ENCODE results near the gene NMT1. TPM values are rescaled to one million over a fixed set of nuclear protein-coding genes. Genes with fewer than 3 reads are reported as not detected.
A peak's percentile ranks its signal among the peaks of the same experiment; 100 is the strongest.
"Not testable (repeated sequence)": the region's sequence is repeated elsewhere in the genome, so short reads cannot be mapped to it uniquely, and the experiment has no call there.

The NMT1 gene
- total RNA-seq, 5 donors from 2014 or later (not counting 1 experiment from before 2014, with no cell fraction given) = 79.5 to 139 (median 125) TPM

DNA sequence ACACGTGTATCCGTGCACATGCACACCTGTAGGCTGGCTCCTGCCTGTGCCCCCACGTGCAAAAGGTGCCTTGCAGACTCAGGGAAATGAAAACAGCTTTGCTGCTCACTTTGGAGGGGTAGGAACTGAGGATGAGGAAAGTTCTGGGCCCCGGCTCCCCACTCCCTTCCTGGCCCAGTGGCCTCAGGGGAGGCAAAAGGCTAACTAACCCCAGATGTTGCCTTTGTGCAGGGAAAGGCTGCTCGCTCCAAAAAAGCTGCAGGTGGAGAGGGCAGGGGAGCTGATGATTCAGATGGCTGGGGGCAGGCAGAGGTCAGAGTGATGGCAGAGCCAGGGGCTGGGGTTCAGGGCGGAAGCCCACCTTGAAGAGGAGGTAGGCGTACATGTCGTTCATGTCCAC, 58.8 kb downstream of the NMT1 start:
- ChIA-PET CTCF (interaction anchor here in 1 of 2 donors (1.8 kb wide), 1 partner anchor 15 kb away, joined by 7 read pairs; the partner anchor contains the start of gene ACBD4), POLR2A (no interaction called here)
- Mint-ChIP-seq H3K27ac (no peak overlapping the region), H3K9me3 (no peaks in the 10 kb centered on the region), H3K36me3 (no peaks in the 10 kb centered on the region), H3K4me1 (peaks cover 0 to 3% (median 0%) of the 10 kb centered on the region in 3 donors), H3K4me3 (no peak overlapping the region), H3K27me3 (peaks cover 0 to 4% of the 10 kb centered on the region in 2 donors)
- H3K27me3 ChIP-seq (replicated peaks in 1 of 2; ENCODE audit: control insufficient read depth in 2 of 2, extremely low read depth in 1 of 2, insufficient read depth in 2 of 2, low read length in 1 of 2) = peaks cover 0 to 15% of the 10 kb centered on the region in 2 experiments
- no peaks in the 10 kb centered on the region for H3K36me3 ChIP-seq (ENCODE audit: control insufficient read depth in 2 of 2, extremely low read depth in 1 of 2, insufficient read depth in 1 of 2, low read length in 1 of 2)
- H3K27ac ChIP-seq (ENCODE audit: low read length) = no peak overlapping the region
- DNase-seq (no peak), ATAC-seq (replicated peaks in 1 of 4) (no peak)
- H3K4me3 ChIP-seq (ENCODE audit: control insufficient read depth in 1 of 2, extremely low read depth in 1 of 2, low read length in 1 of 2) = no peak overlapping the region
- peaks cover 0 to 8% of the 10 kb centered on the region in 2 experiments for H3K4me1 ChIP-seq (ENCODE audit: control insufficient read depth in 1 of 2, extremely low read depth in 1 of 2, insufficient read depth in 2 of 2, low read length in 2 of 2)
- no peaks in the 10 kb centered on the region for H3K9me3 ChIP-seq
- WGBS (ENCODE audit: insufficient coverage) = 76% methylated on average over 6 of the region's 8 CpGs

GRCh38 chr17:45120558-45120957, 59.4 kb downstream of the NMT1 start:
- H3K27me3 Mint-ChIP-seq = peaks cover 0 to 4% of the 10 kb centered on the region in 2 donors
- peaks cover 0 to 3% (median 0%) of the 10 kb centered on the region in 3 donors for H3K4me1 Mint-ChIP-seq
- Histone ChIP-seq H3K27me3 (replicated peaks in 1 of 2; ENCODE audit: control insufficient read depth in 2 of 2, extremely low read depth in 1 of 2, insufficient read depth in 2 of 2, low read length in 1 of 2) (peaks cover 0 to 15% of the 10 kb centered on the region in 2 experiments), H3K36me3 (ENCODE audit: control insufficient read depth in 2 of 2, extremely low read depth in 1 of 2, insufficient read depth in 1 of 2, low read length in 1 of 2) (no peaks in the 10 kb centered on the region), H3K4me3 (ENCODE audit: control insufficient read depth in 1 of 2, extremely low read depth in 1 of 2, low read length in 1 of 2) (no peak overlapping the region), H3K27ac (ENCODE audit: low read length) (no peak overlapping the region), H3K9me3 (no peaks in the 10 kb centered on the region), H3K4me1 (ENCODE audit: control insufficient read depth in 1 of 2, extremely low read depth in 1 of 2, insufficient read depth in 2 of 2, low read length in 2 of 2) (peaks cover 0 to 8% of the 10 kb centered on the region in 2 experiments)
- WGBS (ENCODE audit: insufficient coverage) = 68% methylated on average over 20 of the region's 22 CpGs
- H3K36me3 Mint-ChIP-seq = no peaks in the 10 kb centered on the region
- DNase-seq (no peak), ATAC-seq (replicated peaks in 1 of 4) (no peak)
- ChIA-PET CTCF (no interaction called here), POLR2A (no interaction called here)
- H3K27ac Mint-ChIP-seq = no peak overlapping the region
- H3K4me3 Mint-ChIP-seq = no peak overlapping the region
- no peaks in the 10 kb centered on the region for H3K9me3 Mint-ChIP-seq

DNA sequence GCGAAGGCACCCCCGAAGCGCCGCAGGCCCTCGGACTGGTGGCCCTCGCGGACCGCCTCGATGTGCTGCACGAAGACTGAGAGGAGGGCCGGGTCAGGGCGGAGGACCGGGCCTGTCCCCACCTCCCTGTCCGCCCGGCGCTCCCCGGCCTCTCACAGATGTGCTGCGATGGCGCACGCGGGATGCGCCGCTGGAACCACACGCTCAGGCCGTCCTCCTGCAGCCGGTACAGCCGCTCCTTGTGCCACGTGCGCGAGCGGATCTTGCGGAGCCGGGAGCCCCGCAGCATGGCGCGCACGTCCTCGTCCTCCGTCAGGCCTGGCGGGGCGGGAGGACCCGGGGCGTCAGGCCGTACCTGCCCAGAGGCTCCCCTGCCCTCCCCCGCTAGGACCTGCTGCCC, 59.9 kb downstream of the NMT1 start:
- no peak overlapping the region for H3K27ac ChIP-seq (ENCODE audit: low read length)
- CTCF ChIA-PET = no interaction called here
- POLR2A ChIA-PET = no interaction called here
- H3K4me3 ChIP-seq (ENCODE audit: control insufficient read depth in 1 of 2, extremely low read depth in 1 of 2, low read length in 1 of 2) = no peak overlapping the region
- H3K36me3 Mint-ChIP-seq = no peaks in the 10 kb centered on the region
- peaks cover 0 to 15% of the 10 kb centered on the region in 2 experiments for H3K27me3 ChIP-seq (replicated peaks in 1 of 2; ENCODE audit: control insufficient read depth in 2 of 2, extremely low read depth in 1 of 2, insufficient read depth in 2 of 2, low read length in 1 of 2)
- H3K9me3 Mint-ChIP-seq = no peaks in the 10 kb centered on the region
- DNase-seq (no peak), ATAC-seq (replicated peaks in 1 of 4) (no peak)
- H3K27me3 Mint-ChIP-seq = peaks cover 0 to 4% of the 10 kb centered on the region in 2 donors
- peaks cover 0 to 8% of the 10 kb centered on the region in 2 experiments for H3K4me1 ChIP-seq (ENCODE audit: control insufficient read depth in 1 of 2, extremely low read depth in 1 of 2, insufficient read depth in 2 of 2, low read length in 2 of 2)
- no peak overlapping the region for H3K4me3 Mint-ChIP-seq
- peaks cover 0 to 3% (median 0%) of the 10 kb centered on the region in 3 donors for H3K4me1 Mint-ChIP-seq
- no peak overlapping the region for H3K27ac Mint-ChIP-seq
- H3K36me3 ChIP-seq (ENCODE audit: control insufficient read depth in 2 of 2, extremely low read depth in 1 of 2, insufficient read depth in 1 of 2, low read length in 1 of 2) = no peaks in the 10 kb centered on the region
- 31% methylated on average over 45 of the region's 45 CpGs for WGBS (ENCODE audit: insufficient coverage)
- H3K9me3 ChIP-seq = no peaks in the 10 kb centered on the region

- ChIA-PET POLR2A (no interaction called here), CTCF (no interaction called here)
- Histone ChIP-seq H3K27me3 (replicated peaks in 1 of 2; ENCODE audit: control insufficient read depth in 2 of 2, extremely low read depth in 1 of 2, insufficient read depth in 2 of 2, low read length in 1 of 2) (peaks cover 0 to 10% of the 10 kb centered on the region in 2 experiments), H3K4me1 (ENCODE audit: control insufficient read depth in 1 of 2, extremely low read depth in 1 of 2, insufficient read depth in 2 of 2, low read length in 2 of 2) (peaks cover 0 to 8% of the 10 kb centered on the region in 2 experiments), H3K27ac (ENCODE audit: low read length) (no peak overlapping the region), H3K9me3 (no peaks in the 10 kb centered on the region), H3K36me3 (ENCODE audit: control insufficient read depth in 2 of 2, extremely low read depth in 1 of 2, insufficient read depth in 1 of 2, low read length in 1 of 2) (no peaks in the 10 kb centered on the region), H3K4me3 (ENCODE audit: control insufficient read depth in 1 of 2, extremely low read depth in 1 of 2, low read length in 1 of 2) (no peak overlapping the region)
- 80% methylated on average over 1 of the region's 6 CpGs for WGBS (ENCODE audit: insufficient coverage)
- ATAC-seq (replicated peaks in 1 of 4) = no peak
- Mint-ChIP-seq H3K4me3 (no peak overlapping the region), H3K27me3 (peaks cover 0 to 4% of the 10 kb centered on the region in 2 donors), H3K9me3 (no peaks in the 10 kb centered on the region), H3K27ac (no peak overlapping the region), H3K36me3 (no peaks in the 10 kb centered on the region), H3K4me1 (peaks cover 0 to 3% (median 0%) of the 10 kb centered on the region in 3 donors)
- DNase-seq = no peak
Measured at GRCh38 chr17:45123076-45123770, 62.1 kb downstream of the NMT1 start.

- peaks cover 0 to 8% of the 10 kb centered on the region in 2 experiments for H3K4me1 ChIP-seq (ENCODE audit: control insufficient read depth in 1 of 2, extremely low read depth in 1 of 2, insufficient read depth in 2 of 2, low read length in 2 of 2)
- no peaks in the 10 kb centered on the region for H3K9me3 ChIP-seq
- H3K4me3 ChIP-seq (ENCODE audit: control insufficient read depth in 1 of 2, extremely low read depth in 1 of 2, low read length in 1 of 2) = no peak overlapping the region
- H3K27ac ChIP-seq (ENCODE audit: low read length) = no peak overlapping the region
- 79% methylated on average over 7 of the region's 15 CpGs for WGBS (ENCODE audit: insufficient coverage)
- no peak overlapping the region for H3K4me3 Mint-ChIP-seq
- ChIA-PET POLR2A (no interaction called here), CTCF (no interaction called here)
- H3K36me3 Mint-ChIP-seq = no peaks in the 10 kb centered on the region
- no peaks in the 10 kb centered on the region for H3K36me3 ChIP-seq (ENCODE audit: control insufficient read depth in 2 of 2, extremely low read depth in 1 of 2, insufficient read depth in 1 of 2, low read length in 1 of 2)
- H3K27ac Mint-ChIP-seq = peak overlapping the region in 1 of 2 donors; percentile 39
- peaks cover 0 to 10% of the 10 kb centered on the region in 2 experiments for H3K27me3 ChIP-seq (replicated peaks in 1 of 2; ENCODE audit: control insufficient read depth in 2 of 2, extremely low read depth in 1 of 2, insufficient read depth in 2 of 2, low read length in 1 of 2)
- H3K27me3 Mint-ChIP-seq = peaks cover 0 to 4% of the 10 kb centered on the region in 2 donors
- DNase-seq (peak in 3 of 35 experiments; percentile 13 to 33 (median 28)), ATAC-seq (replicated peaks in 1 of 4) (peak; percentile 34 to 82 (median 60))
- no peaks in the 10 kb centered on the region for H3K9me3 Mint-ChIP-seq
- H3K4me1 Mint-ChIP-seq = peaks cover 0 to 3% (median 0%) of the 10 kb centered on the region in 3 donors
Measured at GRCh38 chr17:45123930-45124796, 63.0 kb downstream of the NMT1 start.

GRCh38 chr17:45124797-45125122, 63.6 kb downstream of the NMT1 start:
- H3K36me3 Mint-ChIP-seq; ATAC-seq (replicated peaks in 1 of 4); H3K9me3 Mint-ChIP-seq; H3K27ac Mint-ChIP-seq; H3K4me1 ChIP-seq (ENCODE audit: control insufficient read depth in 1 of 2, extremely low read depth in 1 of 2, insufficient read depth in 2 of 2, low read length in 2 of 2); H3K27ac ChIP-seq (ENCODE audit: low read length); CTCF ChIA-PET; H3K4me1 Mint-ChIP-seq; H3K27me3 Mint-ChIP-seq; H3K9me3 ChIP-seq; H3K36me3 ChIP-seq (ENCODE audit: control insufficient read depth in 2 of 2, extremely low read depth in 1 of 2, insufficient read depth in 1 of 2, low read length in 1 of 2); H3K4me3 Mint-ChIP-seq; H3K4me3 ChIP-seq (ENCODE audit: control insufficient read depth in 1 of 2, extremely low read depth in 1 of 2, low read length in 1 of 2); POLR2A ChIA-PET; DNase-seq: not testable (repeated sequence)
- H3K27me3 ChIP-seq (replicated peaks in 1 of 2; ENCODE audit: control insufficient read depth in 2 of 2, extremely low read depth in 1 of 2, insufficient read depth in 2 of 2, low read length in 1 of 2) = peaks cover 0 to 10% of the 10 kb centered on the region in 2 experiments
- WGBS (ENCODE audit: insufficient coverage) = 56% methylated on average over 2 of the region's 5 CpGs
